Glutamatergic neuron (in vitro differentiated cells): ENCODE data around the gene REEP5. TPM values are rescaled to one million over a fixed set of nuclear protein-coding genes. Genes with fewer than 3 reads are reported as not detected.

ENCODE experiments used
- DNase-seq: peaks from one replicate; pipeline ENCODE4 v3.0.0; 2022
- H3K27ac Mint-ChIP-seq: one replicate; pipeline ENCODE4 v1.8.0; 2020; ENCODE audit warnings: mild to moderate bottlenecking, mixed read lengths, inconsistent platforms; ENCODE audit not compliant: unreplicated experiment
- H3K27me3 Mint-ChIP-seq: one replicate; pipeline ENCODE4 v1.8.0; 2020; ENCODE audit warnings: mild to moderate bottlenecking, moderate library complexity, mixed read lengths, inconsistent platforms; ENCODE audit not compliant: unreplicated experiment
- H3K36me3 Mint-ChIP-seq: one replicate; pipeline ENCODE4 v1.8.0; 2020; ENCODE audit warnings: mild to moderate bottlenecking, mixed read lengths, inconsistent platforms; ENCODE audit not compliant: unreplicated experiment
- H3K4me1 Mint-ChIP-seq: one replicate; pipeline ENCODE4 v1.8.0; 2020; ENCODE audit warnings: mild to moderate bottlenecking, low read depth, mixed read lengths, inconsistent platforms; ENCODE audit not compliant: unreplicated experiment
- H3K4me3 Mint-ChIP-seq: one replicate; pipeline ENCODE4 v1.8.0; 2020; ENCODE audit warnings: mild to moderate bottlenecking, mixed read lengths, inconsistent platforms; ENCODE audit not compliant: unreplicated experiment
- H3K9me3 Mint-ChIP-seq: one replicate; pipeline ENCODE4 v1.8.0; 2020; ENCODE audit warnings: mild to moderate bottlenecking, moderate library complexity, mixed read lengths, inconsistent platforms; ENCODE audit not compliant: unreplicated experiment
- total RNA-seq: library from RNA; stranded (reverse); fragmentation: NEBNext Ultra II Directional; extraction: Animal tissue kit (Norgen Biotek cat#: 25700); gene quantifications from one replicate; pipeline ENCODE4 v1.2.1, GENCODE V29; 2021; ENCODE audit not compliant: unreplicated experiment
- TF ChIP-seq, protein P1 (sequence below): fragments of 200-600 bp; sonication (generic); IDR thresholded peaks from one replicate; pipeline ENCODE4 v1.5.0; 2021; ENCODE audit not compliant: partially characterized antibody, unreplicated experiment

The REEP5 gene
- total RNA-seq, 1 donor from 2014 or later = 108 TPM

DNA sequence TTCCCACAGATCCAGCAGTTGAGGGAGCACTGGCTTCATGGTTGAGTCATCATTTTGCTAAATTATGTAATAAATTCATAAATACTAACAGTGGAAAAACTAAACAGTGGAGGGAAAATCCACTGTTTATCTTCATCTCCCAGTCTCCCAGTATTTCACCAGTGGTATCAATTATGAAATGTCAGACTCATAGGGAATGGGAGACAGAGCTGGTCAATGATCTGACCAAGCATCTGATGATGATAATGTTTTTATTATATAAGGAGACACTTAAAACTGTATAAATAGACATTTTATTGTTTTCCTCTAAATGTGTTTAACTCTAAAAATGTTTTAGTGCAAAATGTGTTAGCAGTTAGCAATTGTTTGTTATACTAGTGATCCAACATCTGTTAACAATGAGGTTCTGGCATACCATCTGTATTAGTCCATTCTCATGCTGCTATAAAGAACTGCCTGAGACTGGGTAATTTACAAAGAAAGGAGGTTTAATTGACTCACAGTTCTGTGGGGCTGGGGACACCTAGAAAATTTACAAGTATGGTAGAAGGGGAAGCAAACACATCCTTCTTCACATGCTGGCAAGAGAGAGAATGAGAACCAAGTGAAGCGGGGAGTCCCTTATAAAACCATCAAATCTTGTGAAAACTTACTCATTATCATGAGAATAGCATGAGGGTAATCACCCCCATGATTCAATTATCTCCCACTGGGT, 11.8 kb upstream of the REEP5 start:
- Mint-ChIP-seq H3K36me3 (no peaks in the 10 kb centered on the region), H3K27ac (no peak overlapping the region), H3K4me1 (peaks cover 3% of the 10 kb centered on the region), H3K9me3 (no peaks in the 10 kb centered on the region), H3K4me3 (no peak overlapping the region), H3K27me3 (no peaks in the 10 kb centered on the region)
- TF ChIP-seq, protein P1, sequence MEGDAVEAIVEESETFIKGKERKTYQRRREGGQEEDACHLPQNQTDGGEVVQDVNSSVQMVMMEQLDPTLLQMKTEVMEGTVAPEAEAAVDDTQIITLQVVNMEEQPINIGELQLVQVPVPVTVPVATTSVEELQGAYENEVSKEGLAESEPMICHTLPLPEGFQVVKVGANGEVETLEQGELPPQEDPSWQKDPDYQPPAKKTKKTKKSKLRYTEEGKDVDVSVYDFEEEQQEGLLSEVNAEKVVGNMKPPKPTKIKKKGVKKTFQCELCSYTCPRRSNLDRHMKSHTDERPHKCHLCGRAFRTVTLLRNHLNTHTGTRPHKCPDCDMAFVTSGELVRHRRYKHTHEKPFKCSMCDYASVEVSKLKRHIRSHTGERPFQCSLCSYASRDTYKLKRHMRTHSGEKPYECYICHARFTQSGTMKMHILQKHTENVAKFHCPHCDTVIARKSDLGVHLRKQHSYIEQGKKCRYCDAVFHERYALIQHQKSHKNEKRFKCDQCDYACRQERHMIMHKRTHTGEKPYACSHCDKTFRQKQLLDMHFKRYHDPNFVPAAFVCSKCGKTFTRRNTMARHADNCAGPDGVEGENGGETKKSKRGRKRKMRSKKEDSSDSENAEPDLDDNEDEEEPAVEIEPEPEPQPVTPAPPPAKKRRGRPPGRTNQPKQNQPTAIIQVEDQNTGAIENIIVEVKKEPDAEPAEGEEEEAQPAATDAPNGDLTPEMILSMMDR = no peak
- DNase-seq = no peak

GRCh38 chr5:112933105-112933504, 11.1 kb upstream of the REEP5 start:
- TF ChIP-seq, protein P1 = no peak
- no peaks in the 10 kb centered on the region for H3K36me3 Mint-ChIP-seq
- H3K27ac Mint-ChIP-seq = no peak overlapping the region
- H3K9me3 Mint-ChIP-seq = no peaks in the 10 kb centered on the region
- H3K4me3 Mint-ChIP-seq = no peak overlapping the region
- no peaks in the 10 kb centered on the region for H3K27me3 Mint-ChIP-seq
- no peak for DNase-seq
- peaks cover 3% of the 10 kb centered on the region for H3K4me1 Mint-ChIP-seq

- Mint-ChIP-seq H3K4me3 (no peak overlapping the region), H3K36me3 (no peaks in the 10 kb centered on the region), H3K27ac (peak overlapping the region; percentile 80), H3K4me1 (peaks cover 3% of the 10 kb centered on the region), H3K9me3 (no peaks in the 10 kb centered on the region), H3K27me3 (no peaks in the 10 kb centered on the region)
- TF ChIP-seq, protein P1 = no peak
- no peak for DNase-seq
Measured at GRCh38 chr5:112931473-112931872, 9.4 kb upstream of the REEP5 start.

- TF ChIP-seq, protein P1 = no peak
- Mint-ChIP-seq H3K9me3 (no peaks in the 10 kb centered on the region), H3K36me3 (no peaks in the 10 kb centered on the region), H3K4me1 (peaks cover 3% of the 10 kb centered on the region), H3K27me3 (no peaks in the 10 kb centered on the region), H3K27ac (no peak overlapping the region), H3K4me3 (no peak overlapping the region)
- DNase-seq = no peak
Measured at GRCh38 chr5:112930082-112930344, 8.0 kb upstream of the REEP5 start.

- Mint-ChIP-seq H3K36me3 (no peaks in the 10 kb centered on the region), H3K27ac (no peak overlapping the region), H3K9me3 (no peaks in the 10 kb centered on the region), H3K27me3 (no peaks in the 10 kb centered on the region), H3K4me3 (no peak overlapping the region), H3K4me1 (peaks cover 3% of the 10 kb centered on the region)
- TF ChIP-seq, protein P1 = no peak
- no peak for DNase-seq
Measured at GRCh38 chr5:112929336-112930081, 7.5 kb upstream of the REEP5 start.
